Activated T-helper 1 cell treated with anti-CD3 and anti-CD28 coated beads, Interleukin-12 subunit alpha, Interleukin-12 subunit beta, Interleukin-2, Interleukin-4 antibody, amounts not matched to agents 30 ng/mL and 10 ng/mL and 1 ng/mL, durations not matched to agents 14 hours and 24 hours and 36 hours (primary cell): ENCODE measurements around the gene LRMDA. TPM values are rescaled to one million over a fixed set of nuclear protein-coding genes. Genes with fewer than 3 reads are reported as not detected.

ENCODE experiments used
- DNase-seq: peaks from one replicate; pipeline ENCODE4 v3.0.0; 2021; ENCODE audit warnings: low spot score
- H3K27ac Mint-ChIP-seq: one replicate; pipeline ENCODE4 v1.8.0; 2021; ENCODE audit warnings: mild to moderate bottlenecking, mixed read lengths
- H3K27me3 Mint-ChIP-seq: one replicate; pipeline ENCODE4 v1.8.0; 2022; ENCODE audit warnings: mild to moderate bottlenecking, moderate library complexity, mixed read lengths; ENCODE audit not compliant: insufficient read depth
- H3K36me3 Mint-ChIP-seq: one replicate; pipeline ENCODE4 v1.8.0; 2021; ENCODE audit warnings: low read depth, mixed read lengths
- H3K4me1 Mint-ChIP-seq: one replicate; pipeline ENCODE4 v1.8.0; 2021; ENCODE audit warnings: low read depth, mixed read lengths
- H3K4me3 Mint-ChIP-seq: one replicate; pipeline ENCODE4 v1.8.0; 2021; ENCODE audit warnings: mild to moderate bottlenecking, moderate library complexity, mixed read lengths
- H3K9me3 Mint-ChIP-seq: one replicate; pipeline ENCODE4 v1.8.0; 2021; ENCODE audit warnings: mixed read lengths
- intact Hi-C: fragments of 100-400 bp; cut with micrococcal nuclease; formaldehyde crosslinking; loops from one replicate; pipeline ENCODE4 v1.15.1; 2024
- total RNA-seq: library from RNA; stranded (reverse); gene quantifications from 2 replicates; pipeline ENCODE4 v1.2.3, GENCODE V29; 2022

The LRMDA gene
- total RNA-seq, 1 donor from 2014 or later: not detected

GRCh38 chr10:76329891-76330575 is 898.6 kb downstream of the LRMDA start:
- no peak for DNase-seq
- intact Hi-C loops: no loop called here
- no peaks in the 10 kb centered on the region for H3K9me3 Mint-ChIP-seq
- no peaks in the 10 kb centered on the region for H3K36me3 Mint-ChIP-seq
- no peak overlapping the region for H3K27ac Mint-ChIP-seq
- no peak overlapping the region for H3K4me3 Mint-ChIP-seq
- H3K27me3 Mint-ChIP-seq: no peaks in the 10 kb centered on the region
- H3K4me1 Mint-ChIP-seq: no peaks in the 10 kb centered on the region

GRCh38 chr10:76331742-76332141 is 900.3 kb downstream of the LRMDA start:
- Mint-ChIP-seq H3K4me1 (no peaks in the 10 kb centered on the region), H3K9me3 (no peaks in the 10 kb centered on the region), H3K4me3 (no peak overlapping the region), H3K36me3 (no peaks in the 10 kb centered on the region), H3K27me3 (no peaks in the 10 kb centered on the region), H3K27ac (no peak overlapping the region)
- DNase-seq: no peak
- intact Hi-C loops: no loop called here

GRCh38 chr10:76333326-76333725 is 901.9 kb downstream of the LRMDA start:
- no peaks in the 10 kb centered on the region for H3K36me3 Mint-ChIP-seq
- no peak for DNase-seq
- no peak overlapping the region for H3K4me3 Mint-ChIP-seq
- no peaks in the 10 kb centered on the region for H3K9me3 Mint-ChIP-seq
- no peaks in the 10 kb centered on the region for H3K27me3 Mint-ChIP-seq
- intact Hi-C loops: no loop called here
- H3K4me1 Mint-ChIP-seq: no peaks in the 10 kb centered on the region
- no peak overlapping the region for H3K27ac Mint-ChIP-seq

GRCh38 chr10:76333796-76334195 is 902.4 kb downstream of the LRMDA start:
- Mint-ChIP-seq H3K4me1 (no peaks in the 10 kb centered on the region), H3K36me3 (no peaks in the 10 kb centered on the region), H3K9me3 (no peaks in the 10 kb centered on the region), H3K4me3 (no peak overlapping the region), H3K27ac (no peak overlapping the region), H3K27me3 (no peaks in the 10 kb centered on the region)
- DNase-seq: no peak
- intact Hi-C loops: no loop called here

GRCh38 chr10:76334255-76334654 is 902.8 kb downstream of the LRMDA start:
- Mint-ChIP-seq H3K9me3 (no peaks in the 10 kb centered on the region), H3K4me3 (no peak overlapping the region), H3K27me3 (peaks cover 2% of the 10 kb centered on the region), H3K27ac (no peak overlapping the region), H3K4me1 (no peaks in the 10 kb centered on the region), H3K36me3 (no peaks in the 10 kb centered on the region)
- intact Hi-C loops: no loop called here
- DNase-seq: no peak

GRCh38 chr10:76336213-76336963 is 905.0 kb downstream of the LRMDA start:
- Mint-ChIP-seq H3K27ac (no peak overlapping the region), H3K4me3 (no peak overlapping the region), H3K27me3 (peaks cover 2% of the 10 kb centered on the region), H3K36me3 (no peaks in the 10 kb centered on the region), H3K9me3 (no peaks in the 10 kb centered on the region), H3K4me1 (no peaks in the 10 kb centered on the region)
- intact Hi-C loops: no loop called here
- DNase-seq: no peak

- no peaks in the 10 kb centered on the region for H3K36me3 Mint-ChIP-seq
- H3K27ac Mint-ChIP-seq: no peak overlapping the region
- peaks cover 2% of the 10 kb centered on the region for H3K27me3 Mint-ChIP-seq
- no peak overlapping the region for H3K4me3 Mint-ChIP-seq
- no peaks in the 10 kb centered on the region for H3K4me1 Mint-ChIP-seq
- H3K9me3 Mint-ChIP-seq: no peaks in the 10 kb centered on the region
- intact Hi-C loops: no loop called here
- DNase-seq: no peak
These were observed 906.2 kb downstream of the LRMDA start for GRCh38 chr10:76337641-76338040.

GRCh38 chr10:76338187-76338586 is 906.8 kb downstream of the LRMDA start:
- intact Hi-C loops: no loop called here
- Mint-ChIP-seq H3K9me3 (no peaks in the 10 kb centered on the region), H3K36me3 (no peaks in the 10 kb centered on the region), H3K4me3 (no peak overlapping the region), H3K27ac (no peak overlapping the region), H3K27me3 (peaks cover 2% of the 10 kb centered on the region), H3K4me1 (no peaks in the 10 kb centered on the region)
- DNase-seq: no peak

GRCh38 chr10:76341740-76342139 is 910.3 kb downstream of the LRMDA start:
- intact Hi-C loops: no loop called here
- Mint-ChIP-seq H3K36me3 (no peaks in the 10 kb centered on the region), H3K4me1 (no peaks in the 10 kb centered on the region), H3K27me3 (peaks cover 2% of the 10 kb centered on the region), H3K9me3 (no peaks in the 10 kb centered on the region), H3K4me3 (no peak overlapping the region), H3K27ac (no peak overlapping the region)
- no peak for DNase-seq

GRCh38 chr10:76342996-76343395 is 911.6 kb downstream of the LRMDA start:
- Mint-ChIP-seq H3K4me3 (no peak overlapping the region), H3K36me3 (no peaks in the 10 kb centered on the region), H3K27me3 (peaks cover 2% of the 10 kb centered on the region), H3K9me3 (no peaks in the 10 kb centered on the region), H3K27ac (no peak overlapping the region), H3K4me1 (no peaks in the 10 kb centered on the region)
- no peak for DNase-seq
- intact Hi-C loops: no loop called here

GRCh38 chr10:76347832-76348231 is 916.4 kb downstream of the LRMDA start:
- Mint-ChIP-seq H3K27ac (no peak overlapping the region), H3K27me3 (no peaks in the 10 kb centered on the region), H3K4me3 (no peak overlapping the region), H3K36me3 (no peaks in the 10 kb centered on the region), H3K4me1 (no peaks in the 10 kb centered on the region), H3K9me3 (no peaks in the 10 kb centered on the region)
- DNase-seq: no peak
- intact Hi-C loops: no loop called here

GRCh38 chr10:76350583-76350982 is 919.2 kb downstream of the LRMDA start:
- H3K36me3 Mint-ChIP-seq: no peaks in the 10 kb centered on the region
- intact Hi-C loops: no loop called here
- DNase-seq: no peak
- no peaks in the 10 kb centered on the region for H3K4me1 Mint-ChIP-seq
- no peak overlapping the region for H3K27ac Mint-ChIP-seq
- no peak overlapping the region for H3K4me3 Mint-ChIP-seq
- no peaks in the 10 kb centered on the region for H3K27me3 Mint-ChIP-seq
- no peaks in the 10 kb centered on the region for H3K9me3 Mint-ChIP-seq

- no peaks in the 10 kb centered on the region for H3K27me3 Mint-ChIP-seq
- no peaks in the 10 kb centered on the region for H3K4me1 Mint-ChIP-seq
- no peaks in the 10 kb centered on the region for H3K9me3 Mint-ChIP-seq
- no peak for DNase-seq
- no peaks in the 10 kb centered on the region for H3K36me3 Mint-ChIP-seq
- H3K4me3 Mint-ChIP-seq: no peak overlapping the region
- intact Hi-C loops: no loop called here
- H3K27ac Mint-ChIP-seq: no peak overlapping the region
These were observed 920.9 kb downstream of the LRMDA start for GRCh38 chr10:76352300-76352699.
